Measurements from ENCODE around the gene ST3GAL5.

Gene ST3GAL5

DNA sequence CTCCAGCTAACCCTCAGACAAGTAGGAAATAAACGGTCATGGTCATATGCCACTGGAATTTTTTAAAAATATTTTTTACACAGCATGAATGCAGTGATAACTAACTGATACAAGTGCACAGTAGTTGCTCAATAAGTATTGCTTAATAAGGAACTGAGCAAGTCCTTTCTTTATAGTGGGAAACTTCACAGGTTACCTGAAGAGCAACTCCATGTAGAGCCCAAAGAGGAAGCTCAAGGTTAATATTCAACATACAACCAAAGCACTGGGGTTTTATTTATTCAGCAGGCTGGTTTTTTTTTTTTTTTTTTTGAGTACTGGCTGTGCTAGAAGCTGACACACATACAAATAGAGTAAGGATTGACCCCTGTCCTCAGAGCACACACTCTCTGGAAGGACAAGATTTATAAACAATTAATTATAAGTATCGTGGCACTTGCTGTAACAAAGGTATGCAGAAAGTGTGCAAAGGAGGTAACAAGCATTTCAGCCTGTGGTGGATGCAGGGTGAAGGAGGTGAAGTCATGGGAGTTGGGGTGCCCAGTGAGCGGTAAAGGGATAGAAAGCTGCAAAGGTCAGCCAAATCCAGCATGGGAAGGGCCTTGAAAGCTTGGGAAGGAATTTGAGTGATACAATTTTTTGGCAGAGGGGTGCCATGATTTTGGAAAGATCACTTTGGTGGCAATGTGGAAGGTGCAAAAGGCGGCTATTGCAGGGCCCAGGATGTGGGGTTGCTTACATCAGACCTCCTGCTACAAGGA lies 82.3 kb downstream of the ST3GAL5 start:
- no peak for DNase-seq (ENCODE audit: low read depth)

DNA sequence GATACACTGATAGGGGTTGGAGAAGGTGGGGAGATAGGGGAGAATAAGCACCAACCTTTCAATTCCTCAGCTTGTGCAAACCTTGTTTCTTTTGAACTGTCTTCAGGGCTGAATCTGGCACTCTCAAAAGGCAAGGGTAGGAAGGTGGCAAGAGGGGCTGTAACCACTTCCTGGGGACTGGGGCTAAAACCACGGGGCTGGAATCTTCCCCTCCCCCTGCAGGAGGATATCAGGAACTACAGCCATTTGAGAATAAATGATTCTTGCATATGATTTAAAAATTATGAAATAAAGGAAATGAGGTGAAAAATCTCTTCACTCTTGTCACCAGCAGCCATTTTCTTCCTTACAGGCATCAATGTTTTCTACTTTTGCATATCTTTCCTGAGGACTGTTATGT lies 84.2 kb downstream of the ST3GAL5 start:
- no peak for DNase-seq (ENCODE audit: low read depth)

DNA sequence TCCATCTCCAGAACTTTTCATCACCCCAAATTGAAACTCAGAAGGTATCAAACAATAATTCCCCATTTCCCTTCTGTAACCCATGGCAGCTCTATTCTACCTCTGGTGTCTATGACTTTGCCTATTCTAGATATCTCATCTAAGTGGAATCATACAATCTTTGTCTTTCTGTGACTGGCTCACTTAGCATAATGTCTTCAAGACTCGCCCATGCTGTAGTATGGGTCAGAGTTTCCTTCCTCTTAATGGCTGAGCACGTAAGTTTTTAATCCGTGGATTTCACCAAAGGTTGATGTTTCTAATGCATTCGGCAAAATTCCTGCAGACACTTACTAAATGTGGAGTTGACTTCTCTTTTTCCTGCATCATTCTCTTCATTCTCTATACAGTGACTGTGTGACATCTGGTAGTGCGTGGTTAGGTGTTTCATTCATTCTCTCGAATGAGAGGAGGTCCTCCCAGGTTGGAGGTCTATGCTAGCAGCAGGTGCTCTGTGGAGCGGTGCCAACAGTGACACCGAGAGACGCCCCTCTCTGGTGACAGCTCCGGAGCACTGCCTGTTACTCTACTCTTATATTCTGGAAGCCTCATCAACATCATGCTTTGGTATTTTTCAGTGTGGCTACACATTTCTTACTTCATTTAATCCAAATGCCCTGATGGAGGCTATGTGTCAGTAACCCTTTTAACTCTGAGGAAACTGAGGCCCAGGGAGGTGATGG lies 84.9 kb downstream of the ST3GAL5 start:
- no peak for DNase-seq (ENCODE audit: low read depth)

DNA sequence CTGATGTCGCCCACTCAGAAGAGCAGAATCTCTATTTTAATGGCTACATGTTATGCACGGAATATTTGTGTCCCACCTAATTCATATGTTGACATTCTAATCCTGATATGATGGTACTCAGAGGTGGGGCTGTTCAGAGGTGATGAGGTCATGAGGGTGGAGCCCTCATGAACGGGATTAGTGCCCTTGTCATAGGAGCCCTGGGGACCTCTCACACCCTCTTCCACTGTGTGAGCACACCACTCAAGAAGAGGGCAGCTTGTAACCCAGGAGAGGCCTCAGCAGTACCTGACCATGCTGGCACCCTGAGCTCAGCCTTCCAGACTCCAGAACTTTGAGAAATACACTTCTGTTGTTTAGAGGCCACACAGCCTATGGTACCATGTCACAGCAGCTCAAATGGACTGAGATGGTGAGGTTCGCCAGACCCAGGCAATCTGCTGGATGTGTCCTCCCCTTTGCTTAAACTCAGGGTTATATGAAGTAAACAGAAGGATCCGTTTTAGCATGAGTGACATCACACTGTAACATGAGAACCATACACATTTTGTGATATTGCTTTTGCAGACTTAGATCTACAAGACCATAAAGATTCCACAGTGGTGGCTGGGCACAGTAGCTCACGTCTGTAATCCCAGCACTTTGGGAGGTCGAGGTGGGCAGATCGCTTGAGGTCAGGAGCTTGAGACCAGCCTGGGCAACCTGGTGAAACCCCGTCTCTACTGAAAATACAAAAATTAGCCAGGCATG lies 86.3 kb downstream of the ST3GAL5 start:
- DNase-seq (ENCODE audit: low read depth), result no peak

DNA sequence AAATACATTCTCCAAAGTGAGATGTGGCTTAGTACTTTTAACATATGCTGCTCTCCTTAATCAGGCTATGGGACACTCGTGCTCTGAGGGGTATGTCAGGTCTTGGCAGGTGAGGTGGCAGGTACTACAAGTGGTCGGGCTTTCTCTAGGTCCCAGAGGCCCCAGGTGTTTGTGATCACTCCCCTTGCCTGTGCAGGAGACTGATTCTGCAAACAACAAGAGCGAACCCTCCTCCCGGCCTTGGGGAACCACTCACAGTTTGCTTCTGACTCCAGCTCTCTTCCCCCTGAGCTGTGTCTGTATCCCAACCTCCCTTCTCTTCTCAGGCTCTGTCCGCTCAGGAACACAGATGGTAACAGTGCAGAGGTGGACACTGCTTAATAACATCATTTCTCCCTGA lies 86.9 kb downstream of the ST3GAL5 start:
- no peak for DNase-seq (ENCODE audit: low read depth)

DNA sequence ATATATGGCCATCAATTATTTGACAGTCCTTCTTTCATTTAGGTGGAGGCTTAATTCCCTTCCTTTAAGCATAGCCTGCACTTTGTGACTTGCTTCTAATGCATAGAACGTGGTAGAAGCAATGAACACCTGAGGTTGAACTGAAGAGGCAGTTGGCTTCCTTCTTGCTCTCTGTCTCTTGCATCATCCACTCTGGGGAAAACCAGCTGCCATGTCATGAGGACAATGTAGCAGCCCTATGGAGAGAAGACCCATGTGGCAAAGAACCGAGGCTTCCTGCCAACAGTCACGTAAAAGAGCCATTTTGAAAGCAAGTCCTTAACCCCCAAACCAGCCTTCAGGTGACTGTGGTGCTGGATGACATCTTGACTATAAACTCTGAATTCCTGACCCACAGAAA lies 88.2 kb downstream of the ST3GAL5 start:
- no peak for DNase-seq (ENCODE audit: low read depth)

DNA sequence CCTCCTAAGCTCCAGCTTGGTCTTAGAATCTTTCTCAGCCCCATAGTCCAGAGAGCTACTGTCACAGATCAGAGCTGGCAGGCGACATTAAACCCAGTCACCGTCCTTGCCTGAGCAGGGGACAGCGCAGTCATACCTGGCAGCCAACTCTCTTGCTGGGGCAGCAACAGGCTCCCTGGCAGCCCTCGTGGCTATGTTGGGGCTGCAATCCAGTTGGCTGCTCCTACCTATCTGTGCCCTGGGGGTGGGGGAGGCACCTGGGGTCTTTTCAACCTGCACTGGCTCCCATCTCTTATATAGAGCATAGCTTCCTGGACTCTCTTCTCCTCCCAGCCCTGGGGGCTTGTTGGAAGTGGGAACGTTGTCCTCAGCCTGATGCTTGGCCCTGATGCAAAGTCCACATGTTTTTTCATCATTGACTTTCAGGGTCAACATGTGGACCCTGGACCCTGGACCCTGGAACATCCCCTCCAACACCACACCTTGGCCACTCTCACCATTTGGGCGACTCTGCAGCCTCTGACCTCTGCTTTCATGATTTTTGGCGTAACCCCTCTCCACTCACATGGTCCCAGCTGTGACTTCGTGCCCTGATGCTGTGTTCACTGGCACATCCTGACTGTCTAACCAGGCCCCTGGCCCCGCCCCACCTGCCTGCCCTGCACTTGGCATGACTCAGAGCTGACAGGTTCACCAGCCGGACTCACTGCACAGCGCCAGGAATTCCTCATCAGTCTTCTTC lies 89.4 kb downstream of the ST3GAL5 start:
- DNase-seq (ENCODE audit: low read depth), result no peak

DNA sequence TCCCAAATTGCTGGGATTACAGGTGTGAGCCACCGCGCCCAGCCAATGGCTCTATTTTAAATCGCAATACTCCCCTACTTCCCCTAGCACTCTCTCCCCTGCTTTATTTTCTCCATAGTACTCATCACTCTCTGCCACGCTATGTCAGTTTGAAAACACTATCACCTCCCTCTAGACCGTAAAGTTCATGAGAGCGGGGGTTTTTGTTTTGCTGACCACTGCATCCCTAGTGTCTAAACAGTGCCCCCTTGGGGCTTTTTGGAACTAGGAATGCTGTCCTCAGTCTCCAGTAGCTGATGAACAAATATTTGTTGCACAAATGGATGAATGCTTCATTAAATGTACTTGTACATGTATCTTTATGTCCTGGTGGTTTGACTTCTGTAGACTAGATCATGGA lies 90.9 kb downstream of the ST3GAL5 start:
- no peak for DNase-seq (ENCODE audit: low read depth)

DNA sequence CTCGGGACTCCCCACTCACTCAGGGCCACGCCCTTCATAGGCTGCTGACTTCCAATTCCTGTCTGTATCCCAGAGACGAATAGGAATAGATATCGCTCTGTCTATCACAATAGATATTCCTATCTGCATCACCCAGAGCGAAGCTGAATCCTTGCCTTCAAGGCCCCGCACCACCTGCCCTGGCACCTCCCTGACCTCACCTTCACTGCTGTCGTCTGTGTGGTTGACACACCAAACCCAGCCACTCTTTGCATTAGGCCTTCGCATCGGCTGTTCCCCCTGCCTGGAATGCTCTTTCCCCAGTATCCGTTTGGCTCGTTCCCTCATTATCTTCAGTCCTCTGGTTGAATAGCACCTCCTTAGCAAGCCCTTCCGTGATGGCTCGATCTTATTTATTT lies 91.5 kb downstream of the ST3GAL5 start:
- DNase-seq (ENCODE audit: low read depth), result no peak

DNA sequence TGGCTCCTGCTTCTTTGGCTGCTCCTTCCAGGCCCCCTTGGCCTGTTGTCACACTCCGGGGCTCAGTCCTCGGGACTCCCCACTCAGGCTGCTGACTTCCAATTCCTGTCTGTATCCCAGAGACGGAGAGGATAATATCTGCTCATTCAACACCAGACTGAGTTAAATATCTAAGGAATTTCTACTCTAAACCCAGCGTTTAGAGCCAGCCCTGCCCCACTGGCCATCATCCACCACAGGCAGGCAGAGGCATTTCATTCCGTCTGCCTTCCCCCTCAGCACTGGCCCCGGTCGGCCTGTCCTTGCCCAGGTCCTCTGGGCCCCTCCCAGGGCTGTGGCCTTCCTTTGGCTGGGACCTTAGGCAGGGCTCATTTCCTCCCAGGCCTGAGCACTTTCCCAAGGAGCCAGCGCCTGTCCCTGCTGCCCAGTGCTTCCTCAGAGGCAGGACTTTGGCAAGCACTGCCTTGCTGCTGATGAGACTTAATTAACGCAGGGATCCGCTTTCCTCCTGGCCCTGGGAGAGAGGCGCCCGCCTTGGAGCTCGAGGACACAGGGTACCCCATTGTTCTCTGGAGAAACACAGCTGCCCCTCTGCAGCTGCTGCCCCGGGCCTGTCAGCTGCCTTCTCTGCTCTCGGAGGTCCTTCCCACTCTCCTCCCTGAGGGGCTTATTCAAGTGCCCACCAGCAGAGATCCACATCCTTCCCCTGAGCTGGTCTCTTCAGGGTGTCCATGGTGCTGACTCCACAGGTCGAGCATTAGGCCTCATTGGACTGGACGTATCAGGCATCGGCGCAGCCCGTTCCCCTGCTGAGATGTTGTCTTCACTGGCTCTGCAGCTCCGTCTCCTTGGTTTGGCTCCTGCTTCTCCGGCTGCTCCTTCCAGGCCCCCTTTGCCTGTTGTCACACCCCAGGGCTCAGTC lies 92.2 kb downstream of the ST3GAL5 start:
- DNase-seq (ENCODE audit: low read depth), result no peak

DNA sequence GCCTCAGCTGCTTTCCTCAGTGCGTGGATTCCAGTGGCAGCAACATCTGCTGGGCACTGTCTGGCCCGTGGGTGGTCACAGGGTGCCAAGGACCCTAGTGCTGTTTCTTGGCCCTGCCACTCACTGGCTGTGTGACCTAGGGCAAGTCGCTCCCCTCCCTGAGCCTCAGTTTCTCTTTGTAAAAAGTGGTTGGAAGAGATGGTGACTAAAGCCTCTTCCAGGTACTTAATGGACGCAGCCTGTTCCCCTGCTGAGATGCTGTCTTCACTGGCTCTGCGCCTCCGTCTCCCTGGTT lies 92.8 kb downstream of the ST3GAL5 start:
- DNase-seq (ENCODE audit: low read depth), result no peak

DNA sequence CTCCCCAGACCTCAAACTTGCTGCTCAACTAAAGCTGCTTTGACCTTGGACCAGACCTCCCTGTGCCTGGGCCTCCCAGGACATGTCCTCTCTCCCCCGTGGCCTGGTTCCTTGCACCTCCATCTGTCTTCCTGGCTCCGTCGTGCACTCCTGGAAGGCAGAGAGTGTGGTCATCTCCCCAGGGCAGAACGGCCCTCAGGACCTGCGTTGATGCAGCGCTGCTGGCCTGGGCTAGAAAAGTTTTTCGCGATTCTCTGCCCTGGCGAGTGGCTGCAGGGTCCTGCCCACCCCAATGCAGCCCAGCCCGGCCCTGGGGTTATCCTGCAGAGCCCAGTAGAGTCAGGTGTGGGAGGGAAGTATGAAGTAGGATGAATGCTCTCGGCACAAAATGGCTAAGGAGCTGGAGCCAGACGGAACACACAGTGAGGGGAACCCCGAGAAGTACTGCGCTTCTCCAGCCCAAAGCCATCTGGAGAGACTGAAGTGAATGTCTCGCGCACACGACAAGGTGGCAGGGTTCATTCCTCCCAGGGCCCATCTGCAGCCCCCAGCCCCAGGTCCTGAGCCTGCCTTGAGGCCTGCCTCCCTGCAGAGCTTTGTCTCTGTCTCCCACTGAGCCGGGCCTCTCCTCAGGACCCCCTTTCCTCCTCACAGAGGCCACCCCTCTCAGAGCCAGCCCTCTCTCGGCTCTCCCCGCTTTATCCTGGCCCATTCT lies 93.3 kb downstream of the ST3GAL5 start:
- DNase-seq (ENCODE audit: low read depth), result no peak

DNA sequence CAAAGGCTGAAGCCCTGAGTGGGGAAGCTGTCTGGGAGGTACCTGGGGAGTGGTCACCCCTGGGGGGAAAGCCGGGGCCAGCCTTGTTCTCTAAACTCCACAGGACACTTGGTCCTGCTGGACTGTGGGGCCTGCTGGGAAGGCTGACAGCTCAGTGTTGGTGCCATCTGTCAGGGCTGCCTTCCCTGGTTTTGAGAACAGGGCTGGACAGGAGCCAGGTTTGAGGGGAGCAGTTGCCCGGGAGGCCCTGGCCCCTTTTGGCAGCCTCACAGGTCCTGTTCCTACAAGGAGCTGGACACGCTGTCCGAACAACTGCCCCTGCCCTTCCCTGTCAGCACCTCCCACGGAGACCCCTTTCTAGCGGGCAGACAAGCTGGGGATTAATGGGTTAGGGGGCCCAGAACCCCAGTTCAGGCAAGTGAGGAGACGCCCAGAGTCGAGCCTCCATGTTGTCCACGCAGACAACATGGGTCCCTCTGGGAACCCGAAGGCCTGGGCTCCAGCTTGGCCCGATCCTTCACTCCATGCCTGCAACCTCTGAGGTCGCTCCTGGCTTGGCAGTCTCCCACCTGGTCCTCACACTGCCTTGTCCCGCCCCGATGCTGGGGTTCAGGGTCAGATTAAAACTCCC lies 94.2 kb downstream of the ST3GAL5 start:
- no peak for DNase-seq (ENCODE audit: low read depth)

DNA sequence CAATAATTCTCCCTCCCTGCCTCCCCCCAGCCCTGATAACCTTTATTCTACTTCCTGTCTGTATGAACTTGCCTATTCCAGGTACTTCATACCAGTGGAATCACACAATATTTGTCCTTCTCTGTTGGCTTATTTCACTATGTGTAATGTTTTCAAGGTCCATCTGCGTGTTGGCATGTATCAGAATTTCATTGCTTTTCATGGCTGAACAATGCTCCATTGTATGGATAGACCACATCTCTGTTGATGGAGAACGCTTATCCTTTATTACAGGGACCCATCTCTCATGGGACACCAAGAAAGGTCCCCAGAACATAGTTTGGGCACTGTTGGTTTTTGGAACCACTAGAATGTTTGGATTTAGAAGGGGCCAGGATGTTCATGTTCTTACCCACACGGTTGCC lies 94.8 kb downstream of the ST3GAL5 start:
- no peak for DNase-seq (ENCODE audit: low read depth)

DNA sequence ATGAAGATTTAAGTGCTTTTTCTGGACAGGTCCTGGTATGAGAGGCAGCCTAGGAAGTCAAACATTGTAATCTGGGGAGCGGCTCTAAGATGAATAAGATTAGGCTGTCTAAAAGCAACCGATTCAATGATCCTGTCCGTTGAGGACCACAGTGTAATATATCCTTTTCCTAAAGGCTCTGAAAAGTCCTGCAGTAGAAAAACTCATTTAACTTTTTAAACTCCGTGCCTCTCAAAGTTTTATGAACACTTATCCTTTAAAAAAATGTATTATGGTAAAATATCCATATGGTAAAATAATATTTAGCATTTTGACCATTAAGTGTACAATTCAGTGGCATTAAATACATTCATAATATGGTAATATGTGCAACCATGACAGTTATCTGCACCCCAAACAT lies 95.2 kb downstream of the ST3GAL5 start:
- DNase-seq (ENCODE audit: low read depth), result no peak

DNA sequence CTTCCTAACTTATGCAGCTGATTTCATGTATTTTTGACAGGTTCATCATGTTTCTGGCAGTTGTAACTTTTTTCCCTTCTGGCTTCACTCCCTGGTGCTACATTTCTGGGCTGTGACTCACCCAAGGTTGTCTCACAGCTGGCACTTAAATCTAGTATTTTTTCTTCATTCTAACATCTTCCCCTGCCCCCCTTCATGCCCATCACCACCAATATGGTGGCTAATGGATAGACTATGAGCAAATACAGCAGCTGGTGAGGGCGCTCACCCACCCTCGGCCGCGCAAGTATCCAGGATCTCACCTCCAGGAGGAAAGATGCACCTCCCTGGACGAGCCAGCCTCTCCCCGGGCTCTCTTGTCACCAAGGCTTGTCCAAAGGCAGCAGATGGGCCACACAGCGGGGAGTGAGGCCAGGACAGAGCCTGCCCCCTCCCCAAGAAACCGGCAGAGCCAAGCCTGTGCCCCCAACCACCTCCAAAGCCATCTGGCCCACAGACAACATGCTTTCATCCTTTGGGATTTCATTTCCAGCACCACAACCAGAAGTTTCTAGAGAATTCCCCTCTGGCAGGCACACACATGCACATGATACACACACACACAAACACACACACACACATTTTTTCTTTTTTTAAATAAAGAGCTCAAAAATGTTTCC lies 95.9 kb downstream of the ST3GAL5 start:
- no peak for DNase-seq (ENCODE audit: low read depth)

DNA sequence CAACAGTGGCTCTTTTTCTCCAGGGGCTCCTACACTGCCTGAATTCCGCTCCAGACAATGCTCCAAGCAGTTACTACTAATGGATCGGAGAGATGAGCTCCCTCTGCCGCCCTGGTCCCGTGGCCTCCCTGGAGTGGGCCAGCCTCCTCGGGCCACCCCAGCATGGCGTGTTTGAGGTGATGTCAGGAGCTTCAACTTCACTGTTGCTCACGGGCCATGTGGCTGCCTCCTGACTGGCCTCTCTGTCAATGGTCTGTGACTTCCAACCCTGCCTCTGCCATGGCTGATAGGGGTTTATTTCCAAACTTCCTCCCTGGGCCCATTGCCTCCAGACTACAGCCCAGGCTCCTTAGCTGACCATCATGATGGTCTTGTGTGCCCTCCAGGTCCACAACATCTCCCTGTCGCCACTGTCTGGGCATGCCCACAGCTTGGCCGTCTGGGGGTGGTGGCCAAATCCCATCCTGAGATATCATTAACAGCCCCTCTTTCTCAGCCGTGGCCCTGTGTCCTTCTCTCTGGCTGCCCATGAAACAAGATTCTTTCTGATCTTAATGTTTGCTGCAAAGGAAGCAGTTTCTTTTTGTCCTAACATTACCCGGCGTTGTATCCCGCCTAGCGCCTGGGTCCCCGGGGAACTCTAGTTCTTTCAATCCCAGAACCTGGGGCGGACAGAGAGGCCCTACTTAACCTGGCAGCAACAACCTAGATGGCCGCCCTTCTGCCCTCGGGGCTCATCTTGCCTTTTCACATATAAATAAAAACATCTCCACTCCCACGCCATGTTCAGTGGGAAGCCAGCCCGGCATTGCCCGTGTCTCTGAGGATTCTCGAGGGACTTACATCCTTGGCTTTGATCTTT lies 96.9 kb downstream of the ST3GAL5 start:
- no peak for DNase-seq (ENCODE audit: low read depth)

DNA sequence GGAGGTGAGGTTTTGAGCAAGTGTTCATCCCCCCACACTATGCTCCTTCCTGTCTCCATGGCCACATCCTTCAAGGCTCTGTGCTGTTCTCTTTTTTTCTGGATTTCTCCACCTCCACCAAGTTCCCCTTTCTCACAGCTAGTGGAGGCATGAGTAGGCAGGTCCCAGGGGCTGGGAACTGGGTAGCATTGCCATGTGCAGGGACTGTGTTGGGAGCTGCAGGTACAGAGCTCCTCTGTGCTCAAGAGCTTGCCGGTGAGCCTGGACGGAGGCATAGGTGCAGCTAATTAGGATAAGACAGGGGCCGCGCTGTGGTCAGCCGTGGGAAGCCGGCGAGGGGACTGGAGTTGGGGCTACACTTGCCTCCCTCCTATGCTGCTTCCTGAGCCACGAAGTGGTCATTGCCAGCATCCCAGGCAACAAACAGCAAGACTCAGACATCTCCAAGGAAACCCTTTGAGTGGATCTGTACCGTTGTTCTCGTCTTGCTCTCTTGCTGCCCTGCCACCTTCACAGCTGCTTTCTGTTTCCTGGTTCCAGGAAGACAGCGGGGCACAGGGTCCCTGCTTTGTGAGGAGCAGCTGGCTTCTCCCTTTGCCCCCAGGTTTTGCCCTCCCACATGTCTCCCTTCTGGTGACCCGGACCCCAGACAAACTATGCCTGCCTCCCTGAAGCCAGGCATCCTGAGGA lies 98.1 kb downstream of the ST3GAL5 start:
- DNase-seq (ENCODE audit: low read depth), result no peak
